ENCODE measurements around the gene TTC7B.

DNA sequence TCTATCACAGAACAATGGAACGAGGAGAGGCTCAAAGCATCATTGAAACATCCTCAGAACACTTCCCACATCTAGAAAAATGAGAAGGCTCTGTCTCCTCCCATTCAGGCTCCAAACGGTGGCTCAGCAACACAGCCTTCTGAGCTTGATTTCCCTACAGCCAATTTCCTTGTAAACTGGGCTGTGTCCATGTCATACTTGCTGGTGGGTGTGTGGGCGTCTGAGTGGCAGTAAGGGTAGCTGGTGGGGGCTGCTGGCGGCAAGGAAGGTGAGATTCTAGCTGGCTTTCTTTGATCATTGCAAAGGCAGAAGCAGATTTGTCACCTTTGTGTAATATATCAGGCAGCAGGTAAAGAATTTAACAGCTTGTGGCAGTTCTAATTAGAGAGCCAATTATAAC lies 255.7 kb downstream of the TTC7B start:
- TF ChIP-seq, protein P1, sequence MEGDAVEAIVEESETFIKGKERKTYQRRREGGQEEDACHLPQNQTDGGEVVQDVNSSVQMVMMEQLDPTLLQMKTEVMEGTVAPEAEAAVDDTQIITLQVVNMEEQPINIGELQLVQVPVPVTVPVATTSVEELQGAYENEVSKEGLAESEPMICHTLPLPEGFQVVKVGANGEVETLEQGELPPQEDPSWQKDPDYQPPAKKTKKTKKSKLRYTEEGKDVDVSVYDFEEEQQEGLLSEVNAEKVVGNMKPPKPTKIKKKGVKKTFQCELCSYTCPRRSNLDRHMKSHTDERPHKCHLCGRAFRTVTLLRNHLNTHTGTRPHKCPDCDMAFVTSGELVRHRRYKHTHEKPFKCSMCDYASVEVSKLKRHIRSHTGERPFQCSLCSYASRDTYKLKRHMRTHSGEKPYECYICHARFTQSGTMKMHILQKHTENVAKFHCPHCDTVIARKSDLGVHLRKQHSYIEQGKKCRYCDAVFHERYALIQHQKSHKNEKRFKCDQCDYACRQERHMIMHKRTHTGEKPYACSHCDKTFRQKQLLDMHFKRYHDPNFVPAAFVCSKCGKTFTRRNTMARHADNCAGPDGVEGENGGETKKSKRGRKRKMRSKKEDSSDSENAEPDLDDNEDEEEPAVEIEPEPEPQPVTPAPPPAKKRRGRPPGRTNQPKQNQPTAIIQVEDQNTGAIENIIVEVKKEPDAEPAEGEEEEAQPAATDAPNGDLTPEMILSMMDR (IDR thresholded peaks at IDR 0.05): no peak
- no peak for TF ChIP-seq POLR2A (IDR thresholded peaks at IDR 0.05)

Measured in adrenal gland (tissue), 5 donors.